ENCODE results near the gene ITGA2B. TPM values are rescaled to one million over a fixed set of nuclear protein-coding genes. Genes with fewer than 3 reads are reported as not detected.

ITGA2B gene
- 8.3 and 10.1 TPM in 2 replicates for total RNA-seq (2021)
- long read RNA-seq, partial matches to known transcripts: 16 of 43 reads
- long read RNA-seq, other reads (novel, unspliced or antisense): 27 of 43 reads

DNA sequence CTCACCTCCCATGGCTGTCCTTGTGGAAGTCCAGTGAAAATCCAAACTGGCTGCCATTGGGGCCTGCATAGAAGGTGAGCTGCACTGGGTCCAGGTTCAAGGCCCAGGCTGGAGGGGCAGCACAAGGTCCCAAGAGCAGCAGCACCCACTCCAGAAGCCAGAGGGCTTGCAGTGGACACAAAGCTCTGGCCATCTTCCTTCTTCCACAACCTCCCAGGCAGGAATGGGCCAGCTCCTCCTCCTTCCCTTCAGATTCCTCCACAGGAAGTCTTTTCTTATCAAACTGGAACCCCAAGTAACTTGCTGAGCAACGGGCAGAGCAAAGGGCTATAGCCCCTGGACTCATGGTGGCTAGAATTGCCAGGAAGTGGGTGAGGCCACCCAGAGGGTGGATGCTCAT is at the start of gene ITGA2B:
ITGA2B (minus strand) TSS at position 369 of the 400 bp plus-strand sequence; CDS start at position 193, 176 bp downstream.
- Histone ChIP-seq H2BK12ac (ENCODE audit: insufficient read length, low read depth, low read length) (no peak within 1 kb of the TSS), H2BK120ac (ENCODE audit: low read depth, low read length, poor library complexity, severe bottlenecking) (no peak within 1 kb of the TSS), H3K27ac (ENCODE audit: insufficient read length, low read depth, low read length) (no peak within 1 kb of the TSS), H3K27me3 (ENCODE audit: insufficient read depth, low read length) (peaks cover 3% of the 10 kb centered on the region; the same call in 1 of the 2 replicates), H2AFZ (ENCODE audit: low read length) (no peak within 1 kb of the TSS), H3T11ph (ENCODE audit: low read length) (no peak within 1 kb of the TSS), H3K18ac (ENCODE audit: insufficient read length, low read depth, low read length) (no peak within 1 kb of the TSS), H2AK5ac (ENCODE audit: insufficient read length, low read length) (no peak within 1 kb of the TSS), H3K4ac (ENCODE audit: low read depth, low read length) (no peak within 1 kb of the TSS), H3K56ac (ENCODE audit: insufficient read length, low read depth, low read length) (no peak within 1 kb of the TSS), H3K14ac (ENCODE audit: insufficient read depth, low read length) (no peak within 1 kb of the TSS), H2BK5ac (ENCODE audit: insufficient read length, low read length) (no peak within 1 kb of the TSS), H4K20me1 (ENCODE audit: control insufficient read depth, insufficient read depth, insufficient read length) (no peaks in the 10 kb centered on the region), H3K23ac (ENCODE audit: insufficient read length, low read depth, low read length) (no peak within 1 kb of the TSS), H3K79me1 (ENCODE audit: insufficient read depth, low read depth, low read length, poor library complexity, severe bottlenecking) (no peaks in the 10 kb centered on the region), H4K8ac (replicated peaks; ENCODE audit: insufficient read length, low read depth, low read length) (no peak within 1 kb of the TSS), H3K79me2 (ENCODE audit: insufficient read depth, low read length) (no peaks in the 10 kb centered on the region), H2BK15ac (ENCODE audit: low read depth, low read length) (no peak within 1 kb of the TSS), H2BK20ac (ENCODE audit: low read depth, low read length, poor library complexity, severe bottlenecking) (no peak within 1 kb of the TSS), H4K5ac (ENCODE audit: insufficient read length, low read depth, low read length) (no peak within 1 kb of the TSS), H3K23me2 (ENCODE audit: insufficient read length, low read depth, low read length, poor library complexity, severe bottlenecking) (peaks cover 16% of the 10 kb centered on the region), H3K9ac (ENCODE audit: extremely low read depth, insufficient read length, low read length) (no peak within 1 kb of the TSS), H3K4me2 (ENCODE audit: insufficient read depth, insufficient read length, low read length) (no peak within 1 kb of the TSS), H3K4me1 (ENCODE audit: insufficient read depth, low read length) (no peaks in the 10 kb centered on the region), H4K91ac (ENCODE audit: insufficient read length, low read depth, low read length) (no peak within 1 kb of the TSS), H3K9me3 (ENCODE audit: control insufficient read depth, low read depth, low read length) (no peaks in the 10 kb centered on the region)
- no CpG with 5 or more reads among the region's 1 CpG for WGBS (ENCODE audit: extremely low coverage, insufficient read length, low lambda C conversion rate)
- peaks cover 11 to 13% of the 10 kb centered on the region in 2 experiments for H3K4me1 Mint-ChIP-seq
- H3K27me3 Mint-ChIP-seq (ENCODE audit: low read depth): peaks cover 28% of the 10 kb centered on the region
- H3K36me3 Mint-ChIP-seq (ENCODE audit: insufficient read depth in 1 of 3, low read depth in 3 of 3): no peaks in the 10 kb centered on the region
- DNase-seq: no peak
- no peaks in the 10 kb centered on the region for H3K9me3 Mint-ChIP-seq
- no peak within 1 kb of the TSS for H3K4me3 Mint-ChIP-seq
- TF ChIP-seq, protein P1, sequence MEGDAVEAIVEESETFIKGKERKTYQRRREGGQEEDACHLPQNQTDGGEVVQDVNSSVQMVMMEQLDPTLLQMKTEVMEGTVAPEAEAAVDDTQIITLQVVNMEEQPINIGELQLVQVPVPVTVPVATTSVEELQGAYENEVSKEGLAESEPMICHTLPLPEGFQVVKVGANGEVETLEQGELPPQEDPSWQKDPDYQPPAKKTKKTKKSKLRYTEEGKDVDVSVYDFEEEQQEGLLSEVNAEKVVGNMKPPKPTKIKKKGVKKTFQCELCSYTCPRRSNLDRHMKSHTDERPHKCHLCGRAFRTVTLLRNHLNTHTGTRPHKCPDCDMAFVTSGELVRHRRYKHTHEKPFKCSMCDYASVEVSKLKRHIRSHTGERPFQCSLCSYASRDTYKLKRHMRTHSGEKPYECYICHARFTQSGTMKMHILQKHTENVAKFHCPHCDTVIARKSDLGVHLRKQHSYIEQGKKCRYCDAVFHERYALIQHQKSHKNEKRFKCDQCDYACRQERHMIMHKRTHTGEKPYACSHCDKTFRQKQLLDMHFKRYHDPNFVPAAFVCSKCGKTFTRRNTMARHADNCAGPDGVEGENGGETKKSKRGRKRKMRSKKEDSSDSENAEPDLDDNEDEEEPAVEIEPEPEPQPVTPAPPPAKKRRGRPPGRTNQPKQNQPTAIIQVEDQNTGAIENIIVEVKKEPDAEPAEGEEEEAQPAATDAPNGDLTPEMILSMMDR (conservative IDR thresholded peaks at IDR 0.05): no peak
- H3K27ac Mint-ChIP-seq: no peak within 1 kb of the TSS; a peak in 1 of 7 replicates

Measured in H9 (cell line).